NCI-H345 treated with DMSO at 0.1 percent for 48 hours (cell line): ENCODE data around the gene PRICKLE2.

Experiments
- DNase-seq: peaks from one replicate; lab custom pipeline; 2025; ENCODE audit not compliant: unreplicated experiment; lab: John Stamatoyannopoulos, UW

Gene PRICKLE2

GRCh38 chr3:64190517-64191515 is 34.5 kb downstream of the PRICKLE2 start:
- DNase-seq = no peak

GRCh38 chr3:64188810-64189560 is 36.3 kb downstream of the PRICKLE2 start:
- no peak for DNase-seq

GRCh38 chr3:64187065-64187959 is 38.0 kb downstream of the PRICKLE2 start:
- no peak for DNase-seq

- no peak for DNase-seq
Measured at GRCh38 chr3:64186667-64187064, 38.6 kb downstream of the PRICKLE2 start.

GRCh38 chr3:64185436-64185835 is 39.8 kb downstream of the PRICKLE2 start:
- DNase-seq = no peak

- DNase-seq = no peak
Measured at GRCh38 chr3:64184621-64185020, 40.6 kb downstream of the PRICKLE2 start.

- no peak for DNase-seq
Measured at GRCh38 chr3:64179860-64180259, 45.4 kb downstream of the PRICKLE2 start.

GRCh38 chr3:64179249-64179648 is 46.0 kb downstream of the PRICKLE2 start:
- no peak for DNase-seq

- DNase-seq = no peak
Measured at GRCh38 chr3:64178419-64178818, 46.8 kb downstream of the PRICKLE2 start.

- DNase-seq = no peak
Measured at GRCh38 chr3:64176461-64176996, 48.7 kb downstream of the PRICKLE2 start.

GRCh38 chr3:64174328-64174727 is 50.9 kb downstream of the PRICKLE2 start:
- no peak for DNase-seq

GRCh38 chr3:64173563-64173962 is 51.7 kb downstream of the PRICKLE2 start:
- no peak for DNase-seq

- no peak for DNase-seq
Measured at GRCh38 chr3:64170270-64170669, 55.0 kb downstream of the PRICKLE2 start.

GRCh38 chr3:64167868-64168267 is 57.4 kb downstream of the PRICKLE2 start:
- DNase-seq = no peak

GRCh38 chr3:64167351-64167750 is 57.9 kb downstream of the PRICKLE2 start:
- no peak for DNase-seq

- no peak for DNase-seq
Measured at GRCh38 chr3:64166584-64167162, 58.6 kb downstream of the PRICKLE2 start.

GRCh38 chr3:64164349-64164748 is 60.9 kb downstream of the PRICKLE2 start:
- no peak for DNase-seq

- no peak for DNase-seq
Measured at GRCh38 chr3:64163755-64164148, 61.5 kb downstream of the PRICKLE2 start.

GRCh38 chr3:64163019-64163754 is 62.1 kb downstream of the PRICKLE2 start:
- DNase-seq = no peak
